Measurements from ENCODE around the gene TECR. TPM values are rescaled to one million over a fixed set of nuclear protein-coding genes. Genes with fewer than 3 reads are reported as not detected.
A peak's percentile ranks its signal among the peaks of the same experiment; 100 is the strongest.

The TECR gene
- total and polyA plus RNA-seq, 9 of the 15 experiments (the other 6 are each of a cell fraction or from before 2014, with no cell fraction given), result 29.3 to 211 (median 81.4) TPM

- TF ChIP-seq ZMIZ1 (IDR thresholded peaks at IDR 0.05; ENCODE audit: low read depth in 2 of 2, low read length in 2 of 2), result 0 out of 4 replicates have a peak, but pooled peaks of 1 of the 2 experiments have one; percentile 24
- TF ChIP-seq GABPB1 (CRISPR knock-in tag; IDR thresholded peaks at IDR 0.05), result peak; percentile 35; the same call in 1 of the 2 replicates
- TF ChIP-seq CBX3 (IDR thresholded peaks at IDR 0.05; ENCODE audit: borderline replicate concordance in 1 of 2, low read length in 2 of 2), result peak in 1 of 2 experiments; percentile 47; a peak in 2 of 3 replicates
- peak; percentile 93 for TF ChIP-seq CBFA2T3 (IDR thresholded peaks at IDR 0.05)
- TF ChIP-seq ESRRA (IDR thresholded peaks at IDR 0.05; ENCODE audit: borderline replicate concordance, low read depth), result peak; percentile 34; the same call in 1 of the 2 replicates
- no peak for TF ChIP-seq NELFE (IDR thresholded peaks at IDR 0.05; ENCODE audit: insufficient read depth, insufficient read length)
- TF ChIP-seq SMAD4 (CRISPR knock-in tag; conservative IDR thresholded peaks at IDR 0.05), result peak; percentile 60
- TF ChIP-seq HES1 (IDR thresholded peaks at IDR 0.05; ENCODE audit: low read depth), result 0 out of 2 replicates have a peak, but pooled peaks have one; percentile 49
- TF ChIP-seq MEIS2 (IDR thresholded peaks at IDR 0.05; ENCODE audit: partially characterized antibody), result peak; percentile 80
- TF ChIP-seq GATAD2A (IDR thresholded peaks at IDR 0.05), result 0 out of 2 replicates have a peak, but pooled peaks have one; percentile 60
- TF ChIP-seq ZNF12 (CRISPR knock-in tag; IDR thresholded peaks at IDR 0.05), result no peak
- TF ChIP-seq GTF2B (IDR thresholded peaks at IDR 0.05; ENCODE audit: extremely low read depth, insufficient read length), result no peak
- TF ChIP-seq L3MBTL2 (IDR thresholded peaks at IDR 0.05), result peak; percentile 71
- TF ChIP-seq ZFP1 (CRISPR knock-in tag; IDR thresholded peaks at IDR 0.05), result no peak
- no peak for TF ChIP-seq ATF1 (CRISPR knock-in tag; IDR thresholded peaks at IDR 0.05)
- TF ChIP-seq ATF1 (tag; IDR thresholded peaks at IDR 0.05), result peak; percentile 17; the same call in 1 of the 2 replicates
- TF ChIP-seq THRAP3 (IDR thresholded peaks at IDR 0.05; ENCODE audit: borderline replicate concordance), result no peak
- no peak for TF ChIP-seq RBM22 (IDR thresholded peaks at IDR 0.05; ENCODE audit: low read depth, low read length, poor library complexity, severe bottlenecking)
- TF ChIP-seq KDM1A (IDR thresholded peaks at IDR 0.05), result peak; percentile 20 to 44; a peak in 3 of 4 replicates
- no peak; a peak in 1 of 4 replicates for TF ChIP-seq TRIM24 (IDR thresholded peaks at IDR 0.05)
- 0 out of 2 replicates have a peak, but pooled peaks have one; percentile 21 for TF ChIP-seq ZNF384 (IDR thresholded peaks at IDR 0.05; ENCODE audit: low read depth, low read length)
- TF ChIP-seq HMG20A (CRISPR knock-in tag; conservative IDR thresholded peaks at IDR 0.05), result no peak
- TF ChIP-seq KDM2B (CRISPR knock-in tag; IDR thresholded peaks at IDR 0.05), result no peak
- TF ChIP-seq EP300 (IDR thresholded peaks at IDR 0.05; ENCODE audit: low read length), result peak; percentile 48; the same call in 1 of the 2 replicates
- no peak for TF ChIP-seq SAFB2 (IDR thresholded peaks at IDR 0.05; ENCODE audit: borderline replicate concordance, low read depth, low read length, severe bottlenecking)
- peak; percentile 13 for TF ChIP-seq TAF1 (IDR thresholded peaks at IDR 0.05; ENCODE audit: control insufficient read depth, extremely low read depth, insufficient read depth, low read length, severe bottlenecking)
Measured at GRCh38 chr19:14536926-14537692, 7.7 kb downstream of the TECR start (continued).
